NB4 (cell line): ENCODE measurements around the gene CCL5.

Experiments
- CTCF ChIP-seq: IDR thresholded peaks from one replicate; pipeline ENCODE4 v1.5.1; 2012; ENCODE audit warnings: low read depth, low read length
- MYC ChIP-seq: IDR thresholded peaks from 2 replicates; pipeline ENCODE4 v1.6.1; 2011; ENCODE audit warnings: low read depth, low read length
- POLR2A ChIP-seq: IDR thresholded peaks from 2 replicates; pipeline ENCODE4 v1.6.1; 2011; ENCODE audit warnings: mild to moderate bottlenecking; ENCODE audit not compliant: insufficient read length; ENCODE audit errors: extremely low read depth

- TF ChIP-seq MYC (no peak), CTCF (no peak), POLR2A (no peak)
Observed at GRCh38 chr17:35927714-35928113, 47.6 kb upstream of the CCL5 start.
